IPS-NIHi7 (cell line): ENCODE data around the gene UPF1.

Source experiments
- DNase-seq: peaks from one replicate; pipeline ENCODE4 v3.0.0; 2012; ENCODE audit warnings: mixed read lengths; ENCODE audit errors: extremely low spot score

The UPF1 gene

GRCh38 chr19:18857223-18857622 lies 25.5 kb downstream of the UPF1 start:
- DNase-seq, result no peak

- no peak for DNase-seq
Observed at GRCh38 chr19:18858906-18859646, 27.3 kb downstream of the UPF1 start.

GRCh38 chr19:18859676-18860301 lies 28.0 kb downstream of the UPF1 start:
- no peak for DNase-seq

- no peak for DNase-seq
Observed at GRCh38 chr19:18860302-18860700, 28.5 kb downstream of the UPF1 start.

- no peak for DNase-seq
Observed at GRCh38 chr19:18860725-18861124, 29.0 kb downstream of the UPF1 start.

- no peak for DNase-seq
Observed at GRCh38 chr19:18861235-18861634, 29.5 kb downstream of the UPF1 start.

- DNase-seq, result no peak
Observed at GRCh38 chr19:18861917-18862316, 30.2 kb downstream of the UPF1 start.

GRCh38 chr19:18862976-18863842 lies 31.4 kb downstream of the UPF1 start:
- no peak for DNase-seq

- DNase-seq, result no peak
Observed at GRCh38 chr19:18863843-18864362, 32.1 kb downstream of the UPF1 start.

- DNase-seq, result no peak
Observed at GRCh38 chr19:18865106-18865972, 33.6 kb downstream of the UPF1 start.

- peak; percentile 96 for DNase-seq
Observed at GRCh38 chr19:18865973-18866799, 34.4 kb downstream of the UPF1 start.

- DNase-seq, result no peak
Observed at GRCh38 chr19:18866800-18867123, 35.0 kb downstream of the UPF1 start.

- DNase-seq, result no peak
Observed at GRCh38 chr19:18867199-18867598, 35.4 kb downstream of the UPF1 start.

- no peak for DNase-seq
Observed at GRCh38 chr19:18867751-18868150, 36.0 kb downstream of the UPF1 start.

- no peak for DNase-seq
Observed at GRCh38 chr19:18868380-18869022, 36.7 kb downstream of the UPF1 start.

- DNase-seq, result peak; percentile 33
Observed at GRCh38 chr19:18869023-18869618, 37.4 kb downstream of the UPF1 start.

GRCh38 chr19:18869781-18870530 lies 38.2 kb downstream of the UPF1 start:
- DNase-seq, result peak; percentile 69

GRCh38 chr19:18870531-18871172 lies 38.9 kb downstream of the UPF1 start:
- DNase-seq, result no peak
